ENCODE results near the gene GDPD1.
A peak's percentile ranks its signal among the peaks of the same experiment; 100 is the strongest.
"Not testable (repeated sequence)": the region's sequence is repeated elsewhere in the genome, so short reads cannot be mapped to it uniquely, and the experiment has no call there.

GDPD1 gene

DNA sequence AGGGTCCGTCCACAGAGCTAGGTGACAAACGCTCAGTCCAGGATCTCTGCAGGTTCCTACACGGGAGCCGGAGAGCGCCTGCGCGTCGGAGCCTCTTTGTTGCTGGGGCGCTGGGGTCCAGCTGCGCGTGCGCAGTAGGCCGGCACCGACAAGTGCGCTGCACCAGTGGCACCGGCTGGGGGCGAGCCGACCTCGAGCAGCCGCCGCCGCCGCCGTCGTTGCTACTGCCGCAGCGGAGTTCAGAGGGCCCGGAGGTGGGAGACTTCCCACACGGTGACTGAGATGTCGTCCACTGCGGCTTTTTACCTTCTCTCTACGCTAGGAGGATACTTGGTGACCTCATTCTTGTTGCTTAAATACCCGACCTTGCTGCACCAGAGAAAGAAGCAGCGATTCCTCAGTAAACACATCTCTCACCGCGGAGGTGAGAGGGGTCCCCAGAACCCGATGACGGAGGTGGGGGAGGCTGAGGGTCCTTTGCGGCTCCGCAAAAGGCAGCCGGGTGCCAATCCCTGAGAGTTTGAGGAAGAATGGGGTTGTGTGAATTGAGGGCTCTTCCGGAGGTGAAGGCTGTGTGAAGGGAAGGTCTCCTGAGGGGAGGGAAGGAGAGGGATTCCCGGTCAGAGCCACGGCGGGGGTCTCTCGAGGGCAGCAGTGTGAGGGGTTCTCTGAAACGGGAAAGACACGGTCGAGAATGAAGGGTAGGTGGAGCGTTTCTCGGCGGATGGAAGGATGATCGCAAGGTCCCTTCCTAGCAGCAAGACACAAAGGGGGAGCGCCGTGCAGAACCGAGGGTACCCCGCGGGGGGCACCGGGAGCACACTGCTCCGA lies at the start of gene GDPD1:
TSS of gene GDPD1 (plus strand) at position 184 of the 831 bp plus-strand sequence. CDS start at position 283, 99 bp downstream.
- Histone ChIP-seq H3K36me3 (ENCODE audit: insufficient read depth, low read depth, low read length) (no peaks in the 10 kb centered on the region), H3K4me1 (ENCODE audit: insufficient read depth, low read length) (peaks cover 3% of the 10 kb centered on the region; the same call in 1 of the 2 replicates), H3K9me3 (ENCODE audit: insufficient read depth, low read depth, low read length) (no peaks in the 10 kb centered on the region), H3K27ac (ENCODE audit: low read length) (peak within 1 kb of the TSS; percentile 79), H3K27me3 (ENCODE audit: insufficient read depth, low read length) (no peaks in the 10 kb centered on the region), H3K9ac (ENCODE audit: low read depth, low read length) (peak within 1 kb of the TSS; percentile 94), H3K4me3 (ENCODE audit: low read length) (peak within 1 kb of the TSS; percentile 98)

DNA sequence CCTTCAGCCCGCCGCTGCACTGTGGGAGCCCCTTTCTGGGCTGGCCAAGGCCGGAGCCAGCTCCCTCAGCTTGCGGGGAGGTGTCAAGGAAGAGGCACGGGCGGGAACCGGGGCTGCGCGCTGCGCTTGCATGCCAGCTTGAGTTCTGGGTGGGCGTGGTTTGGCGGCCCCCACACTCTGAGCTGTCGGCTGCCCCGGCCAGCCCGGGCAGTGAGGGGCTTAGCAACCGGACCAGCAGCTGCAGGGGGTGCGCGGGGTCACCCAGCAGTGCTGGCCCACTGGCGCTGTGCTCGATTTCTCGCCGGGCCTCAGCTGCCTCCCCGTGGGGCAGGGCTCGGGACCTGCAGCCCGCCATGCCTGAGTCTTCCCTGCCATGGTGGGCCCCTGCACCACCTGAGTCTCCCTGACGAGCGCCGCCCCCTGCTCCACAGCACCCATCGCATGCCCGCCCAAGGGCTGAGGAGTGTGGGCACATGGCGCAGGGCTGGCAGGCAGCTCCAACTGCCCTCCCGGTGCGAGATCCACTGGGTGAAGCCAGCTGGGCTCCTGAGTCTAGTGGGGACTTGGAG lies 47.8 kb upstream of the GDPD1 start:
- Histone ChIP-seq H3K27ac (ENCODE audit: low read length) (no peak overlapping the region), H3K4me3 (ENCODE audit: low read length) (no peak overlapping the region), H3K9me3 (ENCODE audit: insufficient read depth, low read depth, low read length) (no peaks in the 10 kb centered on the region), H3K9ac (ENCODE audit: low read depth, low read length) (no peak overlapping the region), H3K27me3 (ENCODE audit: insufficient read depth, low read length) (no peaks in the 10 kb centered on the region), H3K4me1 (ENCODE audit: insufficient read depth, low read length) (no peaks in the 10 kb centered on the region), H3K36me3 (ENCODE audit: insufficient read depth, low read depth, low read length) (peaks cover 38% of the 10 kb centered on the region)

DNA sequence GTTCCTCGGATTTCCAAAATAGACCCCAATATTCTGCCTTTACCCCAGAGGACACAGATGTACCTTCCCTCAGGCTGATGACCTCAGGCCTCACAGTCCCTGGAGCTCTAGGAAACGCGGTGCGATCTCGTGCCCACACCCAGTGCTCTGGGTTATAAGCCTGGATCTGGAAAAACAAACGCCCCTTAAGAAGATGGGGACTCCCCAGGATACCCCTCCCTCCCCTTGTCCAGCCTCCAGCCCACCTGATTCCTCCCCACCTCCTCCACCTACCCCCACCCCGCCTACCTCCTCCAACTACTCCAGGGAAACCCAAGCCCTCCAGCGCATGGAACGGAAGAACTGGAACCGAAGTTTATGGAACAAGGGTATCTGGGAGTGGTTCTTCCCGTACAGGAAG lies 45.6 kb upstream of the GDPD1 start:
- Histone ChIP-seq H3K27ac (ENCODE audit: low read length) (no peak overlapping the region), H3K27me3 (ENCODE audit: insufficient read depth, low read length) (no peaks in the 10 kb centered on the region), H3K4me3 (ENCODE audit: low read length) (no peak overlapping the region), H3K9ac (ENCODE audit: low read depth, low read length) (no peak overlapping the region), H3K4me1 (ENCODE audit: insufficient read depth, low read length) (no peaks in the 10 kb centered on the region), H3K36me3 (ENCODE audit: insufficient read depth, low read depth, low read length) (peaks cover 36% of the 10 kb centered on the region), H3K9me3 (ENCODE audit: insufficient read depth, low read depth, low read length) (no peaks in the 10 kb centered on the region)

DNA sequence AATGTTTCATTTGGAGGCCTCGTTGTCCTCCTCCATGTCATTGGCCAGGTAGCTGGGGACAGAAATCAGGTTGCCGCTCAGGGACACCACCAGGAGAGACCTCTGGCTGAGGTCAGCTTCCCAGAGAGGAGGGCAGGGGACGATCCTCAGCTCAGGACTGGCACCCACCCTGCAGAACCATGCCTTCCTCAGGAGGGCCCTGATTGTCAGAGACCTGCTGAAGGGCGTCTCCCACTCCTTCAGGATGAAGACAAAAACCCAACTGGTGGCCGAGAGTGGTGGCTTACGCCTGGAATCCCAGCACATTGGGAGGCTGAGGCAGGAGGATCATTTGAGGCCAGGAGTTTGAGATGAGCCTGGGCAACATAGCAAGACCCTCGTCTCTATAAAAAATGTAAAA lies 45.2 kb upstream of the GDPD1 start:
- Histone ChIP-seq H3K27me3 (ENCODE audit: insufficient read depth, low read length) (no peaks in the 10 kb centered on the region), H3K4me3 (ENCODE audit: low read length) (no peak overlapping the region), H3K9me3 (ENCODE audit: insufficient read depth, low read depth, low read length) (no peaks in the 10 kb centered on the region), H3K27ac (ENCODE audit: low read length) (no peak overlapping the region), H3K4me1 (ENCODE audit: insufficient read depth, low read length) (no peaks in the 10 kb centered on the region), H3K36me3 (ENCODE audit: insufficient read depth, low read depth, low read length) (peaks cover 35% of the 10 kb centered on the region), H3K9ac (ENCODE audit: low read depth, low read length) (no peak overlapping the region)

DNA sequence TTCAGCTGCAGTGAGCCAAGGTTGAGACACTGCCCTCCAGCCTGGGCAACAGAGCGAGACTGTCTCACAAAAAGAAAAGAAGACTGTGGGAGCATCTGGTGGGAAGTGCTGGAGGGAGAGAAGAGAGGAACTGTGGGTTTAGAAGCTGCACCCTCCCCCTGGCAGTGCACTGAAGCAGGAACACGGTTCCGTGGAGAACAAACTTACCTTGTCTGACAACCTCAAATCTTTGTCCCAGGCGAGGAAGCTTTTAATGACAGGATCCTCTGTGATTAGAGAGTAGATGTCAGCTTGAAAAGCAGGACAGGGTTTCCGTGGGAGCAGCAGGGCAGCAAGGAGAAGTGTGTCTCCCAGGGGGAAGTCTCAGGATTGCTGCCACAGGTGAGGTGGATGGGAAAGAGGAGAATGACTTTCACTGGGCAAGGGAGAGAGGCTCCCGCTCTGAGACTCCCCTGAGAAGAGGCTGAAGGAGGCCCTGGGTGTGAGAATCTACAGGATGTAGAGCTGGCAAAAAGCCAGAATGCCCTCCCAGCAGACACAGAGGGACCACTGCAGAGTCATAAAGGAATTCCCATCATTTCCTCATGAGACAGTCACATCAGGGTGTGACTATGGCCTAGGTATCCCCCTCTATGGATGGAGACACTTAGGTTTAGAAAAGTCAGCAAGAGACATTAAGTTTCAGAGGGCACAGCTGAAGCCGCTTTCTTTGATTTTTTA lies 41.9 kb upstream of the GDPD1 start:
- H3K27ac ChIP-seq (ENCODE audit: low read length): no peak overlapping the region
- no peaks in the 10 kb centered on the region for H3K9me3 ChIP-seq (ENCODE audit: insufficient read depth, low read depth, low read length)
- H3K9ac ChIP-seq (ENCODE audit: low read depth, low read length): no peak overlapping the region
- no peaks in the 10 kb centered on the region for H3K4me1 ChIP-seq (ENCODE audit: insufficient read depth, low read length)
- peaks cover 16% of the 10 kb centered on the region for H3K36me3 ChIP-seq (ENCODE audit: insufficient read depth, low read depth, low read length)
- no peaks in the 10 kb centered on the region for H3K27me3 ChIP-seq (ENCODE audit: insufficient read depth, low read length)
- no peak overlapping the region for H3K4me3 ChIP-seq (ENCODE audit: low read length)

DNA sequence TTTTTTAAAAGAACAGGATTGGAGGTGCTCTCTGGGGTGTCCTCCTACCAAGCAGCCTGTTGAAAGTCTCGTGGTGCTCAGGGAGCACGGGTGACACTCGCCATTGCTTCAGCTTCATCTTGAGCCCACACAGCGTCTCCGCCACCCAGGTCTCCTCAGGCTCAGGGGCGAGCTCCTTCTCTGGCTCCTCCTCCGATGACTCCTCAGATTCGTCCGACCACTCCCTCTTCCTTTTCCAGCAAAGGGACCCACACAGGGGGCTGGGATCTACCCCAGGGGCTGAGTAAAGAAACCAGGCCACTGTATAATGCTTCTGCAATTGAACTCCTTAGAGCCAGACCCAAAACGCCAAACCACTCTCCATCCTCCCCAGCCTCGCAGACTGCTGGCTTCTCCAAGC lies 40.7 kb upstream of the GDPD1 start:
- not testable (repeated sequence) for H3K9ac ChIP-seq (ENCODE audit: low read depth, low read length); H3K36me3 ChIP-seq (ENCODE audit: insufficient read depth, low read depth, low read length); H3K27me3 ChIP-seq (ENCODE audit: insufficient read depth, low read length); H3K4me3 ChIP-seq (ENCODE audit: low read length); H3K4me1 ChIP-seq (ENCODE audit: insufficient read depth, low read length); H3K9me3 ChIP-seq (ENCODE audit: insufficient read depth, low read depth, low read length); H3K27ac ChIP-seq (ENCODE audit: low read length)

DNA sequence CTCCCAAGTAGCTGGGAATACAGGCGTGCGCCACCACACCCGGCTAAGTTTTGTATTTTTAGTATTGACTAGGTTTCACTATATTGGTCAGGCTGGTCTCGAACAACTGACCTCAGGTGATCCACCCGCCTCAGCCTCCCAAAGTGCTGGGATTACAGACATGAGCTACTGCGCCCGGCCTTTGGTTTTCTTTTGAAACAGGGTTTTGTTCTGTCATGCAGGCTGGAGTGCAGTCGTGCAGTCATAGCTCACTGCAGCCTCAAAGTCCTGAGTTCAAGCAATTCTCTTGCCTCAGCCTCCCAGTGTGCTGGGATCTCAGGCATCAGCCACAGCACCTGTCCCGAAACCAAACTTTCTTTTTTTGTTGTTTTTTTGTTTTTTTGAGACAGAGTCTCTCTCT lies 39.7 kb upstream of the GDPD1 start:
- no peak overlapping the region for H3K4me3 ChIP-seq (ENCODE audit: low read length)
- no peak overlapping the region for H3K27ac ChIP-seq (ENCODE audit: low read length)
- H3K9me3 ChIP-seq (ENCODE audit: insufficient read depth, low read depth, low read length): no peaks in the 10 kb centered on the region
- H3K36me3 ChIP-seq (ENCODE audit: insufficient read depth, low read depth, low read length): peaks cover 11% of the 10 kb centered on the region
- H3K4me1 ChIP-seq (ENCODE audit: insufficient read depth, low read length): no peaks in the 10 kb centered on the region
- no peak overlapping the region for H3K9ac ChIP-seq (ENCODE audit: low read depth, low read length)
- H3K27me3 ChIP-seq (ENCODE audit: insufficient read depth, low read length): no peaks in the 10 kb centered on the region

DNA sequence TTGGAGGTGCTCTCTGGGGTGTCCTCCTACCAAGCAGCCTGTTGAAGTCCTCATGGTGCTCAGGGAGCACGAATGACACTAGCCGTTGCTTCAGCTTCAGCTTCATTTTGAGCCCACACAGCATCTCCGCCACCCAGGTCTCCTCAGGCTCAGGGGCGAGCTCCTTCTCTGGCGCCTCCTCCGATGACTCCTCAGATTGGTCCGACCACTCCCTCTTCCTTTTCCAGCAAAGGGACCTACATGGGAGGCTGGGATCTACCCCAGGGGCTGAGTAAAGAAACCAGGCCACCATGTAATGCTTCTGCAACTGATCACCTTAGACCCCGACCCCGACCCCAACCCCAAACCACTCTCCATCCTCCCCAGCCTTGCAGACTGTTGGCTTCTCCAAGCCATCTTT lies 38.8 kb upstream of the GDPD1 start:
- Histone ChIP-seq H3K4me1 (ENCODE audit: insufficient read depth, low read length) (no peaks in the 10 kb centered on the region), H3K27ac (ENCODE audit: low read length) (no peak overlapping the region), H3K27me3 (ENCODE audit: insufficient read depth, low read length) (no peaks in the 10 kb centered on the region), H3K36me3 (ENCODE audit: insufficient read depth, low read depth, low read length) (peaks cover 20% of the 10 kb centered on the region), H3K9ac (ENCODE audit: low read depth, low read length) (no peak overlapping the region), H3K4me3 (ENCODE audit: low read length) (no peak overlapping the region), H3K9me3 (ENCODE audit: insufficient read depth, low read depth, low read length) (no peaks in the 10 kb centered on the region)

DNA sequence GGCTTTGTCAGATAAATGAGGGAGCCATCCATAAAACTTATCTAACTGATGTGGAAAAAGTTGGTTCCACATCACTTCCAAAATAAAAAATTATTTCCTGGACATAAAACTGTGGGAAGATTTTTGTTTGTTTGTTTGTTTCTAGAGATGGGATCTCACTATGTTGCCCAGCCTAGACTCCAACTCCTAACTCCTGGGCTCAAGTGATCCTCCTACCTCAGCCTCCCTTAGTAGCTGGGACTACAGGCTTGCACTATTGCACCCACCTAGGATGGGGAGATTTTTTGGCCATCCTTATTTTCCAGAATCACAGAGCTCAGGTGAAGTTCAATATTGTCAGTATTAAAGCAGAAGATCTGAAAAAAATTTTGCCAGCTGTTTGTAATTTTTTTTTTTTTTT lies 34.3 kb upstream of the GDPD1 start:
- Histone ChIP-seq H3K27me3 (ENCODE audit: insufficient read depth, low read length) (no peaks in the 10 kb centered on the region), H3K36me3 (ENCODE audit: insufficient read depth, low read depth, low read length) (peaks cover 49% of the 10 kb centered on the region)

DNA sequence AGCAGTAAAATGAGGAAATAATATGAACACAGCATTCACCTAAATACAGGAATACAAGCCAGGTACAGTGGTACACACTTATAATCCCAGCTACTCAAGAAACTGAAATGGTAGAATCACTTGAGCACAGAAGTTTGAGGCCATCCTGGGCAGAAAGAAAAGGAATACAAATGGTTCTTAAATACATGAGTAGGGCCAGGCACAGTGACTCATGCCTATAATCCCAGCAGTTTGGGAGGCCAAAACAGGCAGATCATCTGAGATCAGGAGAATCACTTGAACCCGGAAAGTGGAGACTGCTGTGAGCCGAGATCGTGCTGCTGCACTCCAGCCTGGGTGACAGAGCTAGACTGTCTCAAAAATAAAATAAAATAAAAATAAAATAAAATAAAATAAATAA lies 33.5 kb upstream of the GDPD1 start:
- Histone ChIP-seq H3K9ac (ENCODE audit: low read depth, low read length) (no peak overlapping the region), H3K36me3 (ENCODE audit: insufficient read depth, low read depth, low read length) (peaks cover 56% of the 10 kb centered on the region), H3K4me3 (ENCODE audit: low read length) (no peak overlapping the region), H3K9me3 (ENCODE audit: insufficient read depth, low read depth, low read length) (no peaks in the 10 kb centered on the region), H3K4me1 (ENCODE audit: insufficient read depth, low read length) (no peaks in the 10 kb centered on the region), H3K27ac (ENCODE audit: low read length) (no peak overlapping the region), H3K27me3 (ENCODE audit: insufficient read depth, low read length) (no peaks in the 10 kb centered on the region)

More for the DNA sequence above, 34.3 kb upstream of the GDPD1 start:
- Histone ChIP-seq H3K27ac (ENCODE audit: low read length) (no peak overlapping the region), H3K9me3 (ENCODE audit: insufficient read depth, low read depth, low read length) (no peaks in the 10 kb centered on the region), H3K9ac (ENCODE audit: low read depth, low read length) (no peak overlapping the region), H3K4me3 (ENCODE audit: low read length) (no peak overlapping the region), H3K4me1 (ENCODE audit: insufficient read depth, low read length) (no peaks in the 10 kb centered on the region)

DNA sequence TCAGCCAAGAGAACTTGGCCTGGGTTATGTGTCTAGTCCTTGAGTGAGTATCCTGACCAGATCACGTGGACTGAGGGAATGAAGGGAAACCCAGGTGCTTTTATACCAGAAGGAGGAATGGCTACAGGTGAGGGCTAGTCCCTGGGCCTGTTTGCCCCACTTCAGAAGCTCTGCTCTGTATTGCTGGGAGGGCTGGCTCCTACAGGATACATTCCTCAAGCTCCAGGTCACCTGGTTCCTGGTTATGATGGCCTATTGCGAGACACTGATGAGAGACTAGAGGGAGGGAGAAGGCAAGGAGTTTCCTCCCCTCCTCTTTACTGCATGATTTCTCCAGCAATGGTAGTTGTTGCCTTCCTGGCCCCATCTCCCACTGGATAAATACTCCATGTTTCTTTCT lies 29.5 kb upstream of the GDPD1 start:
- H3K9ac ChIP-seq (ENCODE audit: low read depth, low read length): no peak overlapping the region
- no peak overlapping the region for H3K27ac ChIP-seq (ENCODE audit: low read length)
- no peaks in the 10 kb centered on the region for H3K4me1 ChIP-seq (ENCODE audit: insufficient read depth, low read length)
- H3K27me3 ChIP-seq (ENCODE audit: insufficient read depth, low read length): no peaks in the 10 kb centered on the region
- H3K36me3 ChIP-seq (ENCODE audit: insufficient read depth, low read depth, low read length): peaks cover 82% of the 10 kb centered on the region
- no peaks in the 10 kb centered on the region for H3K9me3 ChIP-seq (ENCODE audit: insufficient read depth, low read depth, low read length)
- H3K4me3 ChIP-seq (ENCODE audit: low read length): no peak overlapping the region

Measured in iPS-20b (cell line).